NCI-H128 (cell line): Measurements from ENCODE around the gene GNA14.
"Not testable (repeated sequence)": the region's sequence is repeated elsewhere in the genome, so short reads cannot be mapped to it uniquely, and the experiment has no call there.

Experiments used
- DNase-seq: peaks from one replicate; lab custom pipeline; 2025; ENCODE audit not compliant: unreplicated experiment; lab: John Stamatoyannopoulos, UW

The GNA14 gene

GRCh38 chr9:77592476-77592875 is 55.6 kb downstream of the GNA14 start:
- DNase-seq: no peak

- peak; percentile 9 for DNase-seq
These were observed 58.9 kb downstream of the GNA14 start for GRCh38 chr9:77589046-77589795.

- DNase-seq: no peak
These were observed 59.7 kb downstream of the GNA14 start for GRCh38 chr9:77588271-77588937.

- DNase-seq: no peak
These were observed 60.3 kb downstream of the GNA14 start for GRCh38 chr9:77587851-77588250.

- no peak for DNase-seq
These were observed 61.1 kb downstream of the GNA14 start for GRCh38 chr9:77587042-77587441.

GRCh38 chr9:77586591-77586990 is 61.5 kb downstream of the GNA14 start:
- no peak for DNase-seq

GRCh38 chr9:77585335-77585786 is 62.8 kb downstream of the GNA14 start:
- DNase-seq: no peak

- not testable (repeated sequence) for DNase-seq
These were observed 63.2 kb downstream of the GNA14 start for GRCh38 chr9:77584927-77585326.

GRCh38 chr9:77582961-77583576 is 65.1 kb downstream of the GNA14 start:
- DNase-seq: no peak

- no peak for DNase-seq
These were observed 65.6 kb downstream of the GNA14 start for GRCh38 chr9:77582525-77582924.

- no peak for DNase-seq
These were observed 72.3 kb downstream of the GNA14 start for GRCh38 chr9:77575785-77576184.

- DNase-seq: peak; percentile 2
These were observed 78.8 kb downstream of the GNA14 start for GRCh38 chr9:77569335-77569734.

GRCh38 chr9:77563174-77563573 is 84.9 kb downstream of the GNA14 start:
- DNase-seq: no peak

- no peak for DNase-seq
These were observed 85.9 kb downstream of the GNA14 start for GRCh38 chr9:77562019-77562748.

- DNase-seq: no peak
These were observed 86.6 kb downstream of the GNA14 start for GRCh38 chr9:77561331-77562018.

- no peak for DNase-seq
These were observed 91.7 kb downstream of the GNA14 start for GRCh38 chr9:77556396-77556795.

- DNase-seq: no peak
These were observed 93.5 kb downstream of the GNA14 start for GRCh38 chr9:77554586-77555105.

GRCh38 chr9:77547106-77547730 is 100.9 kb downstream of the GNA14 start:
- no peak for DNase-seq

- no peak for DNase-seq
These were observed 101.7 kb downstream of the GNA14 start for GRCh38 chr9:77546376-77546950.

GRCh38 chr9:77544546-77544945 is 103.6 kb downstream of the GNA14 start:
- no peak for DNase-seq
